Inflammatory macrophage treated with lipopolysaccharide for 1 hour (primary cell): ENCODE measurements around the gene SLC16A7.

Experiments used
- DNase-seq, 2 donors: peaks; one replicate each; pipeline ENCODE4 v3.0.0-alpha.2; 2020 to 2022

SLC16A7 gene

DNA sequence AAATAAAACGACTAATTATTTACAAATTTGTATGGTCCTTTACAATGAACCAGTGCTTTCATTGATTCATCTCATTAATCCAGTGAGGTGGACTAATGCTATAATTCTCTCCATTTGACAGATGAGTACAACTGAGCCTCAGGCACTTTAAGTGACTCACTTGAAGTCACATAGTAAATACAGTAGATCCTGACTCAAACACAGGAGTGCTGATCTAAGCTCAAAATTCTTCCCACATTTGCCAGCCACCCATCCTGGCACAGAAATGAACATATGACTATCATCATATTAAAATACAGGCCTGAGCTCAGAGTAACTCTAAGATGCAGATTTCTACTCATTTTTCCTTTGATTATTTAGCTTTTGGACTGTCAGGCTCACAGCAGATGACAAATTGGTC is 30.6 kb downstream of the SLC16A7 start:
- DNase-seq, result no peak

DNA sequence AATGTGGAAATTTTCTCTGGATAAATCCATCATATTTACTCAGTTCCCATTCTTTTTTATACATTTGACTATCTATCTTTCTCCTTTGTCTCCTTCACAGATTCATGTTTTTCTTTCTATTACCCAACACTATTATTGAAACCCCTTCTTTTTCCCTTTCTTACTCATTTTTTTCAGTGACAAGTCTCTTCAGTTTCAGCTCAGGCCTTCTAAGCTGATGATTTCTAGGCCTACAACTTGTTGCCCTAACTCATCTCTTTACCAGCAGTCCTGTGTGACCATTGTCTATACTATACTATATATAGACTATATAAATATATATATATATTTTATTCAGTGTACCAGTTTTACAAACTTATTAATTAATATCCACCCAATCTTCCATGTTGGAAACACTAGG is 31.8 kb downstream of the SLC16A7 start:
- DNase-seq, result no peak

DNA sequence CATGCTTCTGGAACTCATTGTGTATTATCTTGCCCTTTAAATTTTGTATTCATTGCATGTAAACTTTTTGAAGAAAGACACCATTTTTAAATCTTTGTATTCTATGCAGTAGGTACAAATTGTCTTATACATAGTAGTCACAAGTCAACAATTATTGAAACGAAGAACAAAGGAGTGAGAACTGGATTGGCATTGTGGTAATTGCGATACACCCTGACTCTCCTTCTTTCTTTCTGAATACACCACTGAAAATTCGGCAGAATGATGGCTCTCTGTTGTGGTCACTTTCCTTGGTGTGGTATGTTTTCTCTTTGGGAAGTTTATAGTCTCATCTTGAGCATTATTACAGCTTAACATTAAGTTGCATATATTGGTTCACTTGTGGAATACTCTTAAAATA is 34.1 kb downstream of the SLC16A7 start:
- DNase-seq, result no peak

DNA sequence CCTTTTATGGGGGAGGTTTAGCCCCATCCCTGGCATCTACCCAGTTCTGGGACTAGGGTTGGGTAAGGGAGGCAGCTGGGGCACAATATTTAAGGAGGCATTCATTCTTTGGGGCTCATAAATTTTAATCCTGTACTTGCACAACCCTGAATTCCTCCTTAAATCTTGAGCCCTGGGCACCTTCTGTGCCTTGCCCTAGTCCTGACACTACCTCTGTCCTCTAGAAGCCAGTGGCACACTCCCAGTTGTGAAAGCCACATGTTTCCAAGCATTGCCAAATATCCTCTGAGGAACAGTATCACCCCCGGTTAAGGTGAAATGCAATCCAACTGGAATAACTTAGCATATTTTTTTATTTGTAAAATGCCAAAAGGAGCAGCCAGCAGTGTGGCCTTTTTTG is 36.6 kb downstream of the SLC16A7 start:
- no peak for DNase-seq

DNA sequence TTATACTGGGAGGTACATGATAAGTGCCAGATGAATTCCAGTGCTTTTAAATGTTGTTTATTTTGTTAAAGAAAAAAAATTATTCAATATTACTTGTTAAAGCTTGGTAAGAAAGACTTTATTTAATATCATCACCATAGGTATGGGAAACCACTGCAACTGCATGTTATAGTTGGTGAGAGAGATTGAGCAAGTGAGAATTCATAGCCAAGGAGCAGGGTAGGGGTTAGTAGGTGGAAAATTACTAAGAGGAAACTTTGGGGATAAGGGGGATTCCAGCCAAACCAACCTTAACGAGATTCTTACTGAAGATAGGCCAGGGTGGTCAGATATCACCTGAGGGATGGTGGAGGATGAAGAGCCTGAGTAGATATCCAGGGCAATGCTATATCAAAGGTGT is 38.4 kb downstream of the SLC16A7 start:
- DNase-seq, result no peak

DNA sequence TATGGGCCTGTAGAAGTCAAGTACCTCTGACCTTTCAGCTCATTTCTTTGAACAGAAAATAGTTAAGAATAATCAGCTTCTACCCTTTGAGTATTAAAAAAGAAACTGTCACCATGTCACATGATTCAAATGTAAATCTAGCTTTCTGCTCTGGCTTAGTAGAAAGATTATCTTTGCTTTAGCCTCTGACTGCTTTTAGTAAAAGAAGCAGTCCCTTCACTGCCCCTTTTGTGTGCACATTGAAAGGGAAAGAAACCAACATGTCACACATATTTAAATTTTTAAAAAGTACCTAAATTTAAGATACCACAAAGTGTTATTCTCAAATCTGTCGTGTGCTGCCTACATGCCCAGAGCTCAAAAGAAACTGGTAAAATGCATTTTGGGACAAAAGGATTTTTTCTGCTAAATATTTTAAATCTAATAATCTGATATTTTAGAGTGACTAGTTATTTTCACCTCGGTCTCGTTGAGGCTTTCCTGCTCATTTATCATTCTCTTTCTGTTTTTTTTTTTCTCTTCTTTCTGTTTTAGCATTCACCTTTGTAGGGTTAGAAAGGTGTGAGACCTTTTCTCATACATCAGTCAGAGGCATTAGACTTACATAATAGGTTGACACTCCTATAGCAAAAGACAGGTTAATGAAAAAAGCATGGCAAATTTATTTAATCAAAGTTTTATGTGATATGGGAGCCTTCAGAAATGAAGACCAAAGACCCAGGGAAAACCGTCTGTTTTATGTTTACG is 41.3 kb downstream of the SLC16A7 start:
- DNase-seq, result no peak

DNA sequence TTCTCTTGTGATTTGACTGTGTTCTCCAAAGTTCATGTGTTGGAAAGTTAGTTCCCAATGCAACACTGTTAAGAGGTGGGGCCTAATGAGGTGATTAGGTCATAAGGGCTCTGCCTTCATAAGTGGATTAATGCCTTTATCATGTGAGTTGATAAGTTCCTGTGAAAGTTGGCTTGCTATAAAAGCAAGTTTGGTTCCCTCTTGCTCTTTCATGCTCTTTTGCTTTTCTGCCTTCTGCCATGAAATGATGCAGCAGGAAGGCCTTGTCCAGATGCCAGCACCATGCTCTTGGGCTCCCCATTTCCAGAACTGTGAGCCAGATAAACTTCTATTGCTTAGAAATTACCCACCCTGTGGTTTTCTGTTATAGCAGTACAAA is 41.9 kb downstream of the SLC16A7 start:
- DNase-seq, result no peak

DNA sequence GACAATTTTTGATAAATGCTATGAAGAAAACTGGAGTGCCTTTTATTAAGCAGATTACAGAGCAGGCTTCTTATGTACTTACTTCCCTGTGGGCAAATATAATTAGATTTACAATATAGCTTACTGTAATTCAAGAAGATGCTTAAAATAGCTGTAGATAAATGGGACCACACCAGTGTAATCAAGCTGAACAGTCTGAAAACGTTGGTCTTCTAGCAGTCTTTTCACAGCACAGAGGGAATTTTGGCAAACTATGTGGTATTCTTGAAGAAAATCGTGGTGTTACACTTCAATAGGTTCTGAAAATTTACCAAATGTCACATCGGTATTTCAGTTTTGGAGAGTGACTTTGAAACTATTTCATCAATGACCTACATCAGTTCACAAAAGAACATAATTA is 47.7 kb downstream of the SLC16A7 start:
- no peak for DNase-seq

DNA sequence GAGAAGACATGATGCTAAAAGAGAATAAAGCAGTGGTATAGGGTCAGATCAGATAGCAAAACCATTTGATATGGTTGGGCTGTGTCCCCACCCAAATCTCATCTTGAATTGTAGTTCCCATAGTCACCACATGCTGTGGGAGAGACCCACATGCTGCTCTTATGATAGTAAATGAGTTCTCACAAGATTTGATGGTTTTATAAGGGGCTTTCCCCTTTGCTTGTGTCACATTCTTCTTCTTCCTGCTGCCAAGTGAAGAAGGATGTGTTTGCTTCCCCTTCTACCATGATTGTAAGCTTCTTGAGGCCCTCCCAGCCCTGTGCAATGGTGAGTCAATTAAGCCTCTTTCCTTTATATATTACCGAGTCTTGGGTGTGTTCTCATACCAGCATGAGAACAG is 49.4 kb downstream of the SLC16A7 start:
- no peak for DNase-seq

DNA sequence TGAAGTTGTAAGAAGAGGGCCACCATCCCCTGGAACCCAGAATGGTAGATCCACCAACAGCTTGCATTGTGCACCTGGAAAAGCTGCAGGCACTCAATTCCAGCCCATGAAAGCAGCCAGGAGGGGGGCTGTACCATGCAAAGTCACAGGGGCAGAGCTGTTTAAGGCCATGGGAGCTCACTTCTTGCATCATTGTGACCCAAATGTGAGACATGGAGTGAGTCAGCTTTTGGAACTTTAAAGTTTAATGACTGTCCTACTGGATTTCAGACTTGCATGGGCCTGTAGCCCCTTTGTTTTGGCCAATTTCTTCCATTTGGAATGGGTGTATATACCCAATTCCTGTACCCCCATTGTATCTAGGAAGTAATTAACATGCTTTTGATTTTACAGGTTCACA is 50.8 kb downstream of the SLC16A7 start:
- no peak for DNase-seq

DNA sequence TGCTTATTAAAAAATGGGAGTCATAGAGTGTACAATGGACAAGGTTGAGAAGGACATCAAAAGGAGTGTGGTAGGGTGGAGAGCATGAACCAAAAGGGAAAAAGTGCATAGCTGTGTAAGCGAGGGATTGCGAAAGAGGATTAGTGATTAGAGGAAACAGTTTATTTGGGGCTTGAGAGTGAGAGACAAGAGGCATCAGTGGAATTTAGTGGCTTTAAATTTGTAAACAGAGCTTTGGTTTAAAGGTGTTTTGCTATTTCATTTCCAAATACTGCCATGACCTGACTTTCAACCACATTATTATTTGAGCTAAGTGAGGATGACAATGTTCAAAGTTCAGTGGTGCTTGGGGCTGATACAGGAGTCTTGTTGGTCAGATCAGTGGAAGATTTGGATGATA is 53.4 kb downstream of the SLC16A7 start:
- DNase-seq, result peak in 1 of 2 donors; percentile 13

DNA sequence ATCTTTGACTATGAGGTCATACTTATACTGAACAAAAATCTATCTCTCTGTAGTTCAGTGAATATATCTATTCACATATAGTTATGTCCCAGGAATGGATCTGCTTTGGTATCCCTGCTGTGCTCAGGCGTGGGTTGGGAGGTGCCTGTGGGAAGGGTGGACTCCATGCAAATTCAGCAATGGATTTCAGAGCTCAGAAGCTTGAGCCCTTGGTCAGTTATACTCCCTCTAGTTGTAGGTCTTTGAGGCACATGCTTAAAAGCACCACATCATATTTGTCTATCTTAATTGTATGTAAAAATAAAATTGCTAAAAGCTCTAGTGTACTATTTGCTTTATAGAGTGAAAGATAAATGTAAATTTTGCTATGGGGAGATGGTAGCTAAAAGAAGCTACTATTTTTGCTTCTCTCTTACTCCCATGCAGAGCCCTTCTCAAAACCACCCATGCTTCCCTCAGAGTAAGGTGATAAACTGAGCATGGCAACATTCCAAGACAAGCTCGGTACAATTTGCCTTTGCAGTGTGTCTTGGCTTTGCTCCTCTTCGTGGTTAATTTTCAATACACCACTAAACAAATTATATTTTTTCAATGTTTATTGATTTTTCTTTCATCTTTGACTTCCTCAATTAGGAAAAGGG is 54.9 kb downstream of the SLC16A7 start:
- no peak for DNase-seq

DNA sequence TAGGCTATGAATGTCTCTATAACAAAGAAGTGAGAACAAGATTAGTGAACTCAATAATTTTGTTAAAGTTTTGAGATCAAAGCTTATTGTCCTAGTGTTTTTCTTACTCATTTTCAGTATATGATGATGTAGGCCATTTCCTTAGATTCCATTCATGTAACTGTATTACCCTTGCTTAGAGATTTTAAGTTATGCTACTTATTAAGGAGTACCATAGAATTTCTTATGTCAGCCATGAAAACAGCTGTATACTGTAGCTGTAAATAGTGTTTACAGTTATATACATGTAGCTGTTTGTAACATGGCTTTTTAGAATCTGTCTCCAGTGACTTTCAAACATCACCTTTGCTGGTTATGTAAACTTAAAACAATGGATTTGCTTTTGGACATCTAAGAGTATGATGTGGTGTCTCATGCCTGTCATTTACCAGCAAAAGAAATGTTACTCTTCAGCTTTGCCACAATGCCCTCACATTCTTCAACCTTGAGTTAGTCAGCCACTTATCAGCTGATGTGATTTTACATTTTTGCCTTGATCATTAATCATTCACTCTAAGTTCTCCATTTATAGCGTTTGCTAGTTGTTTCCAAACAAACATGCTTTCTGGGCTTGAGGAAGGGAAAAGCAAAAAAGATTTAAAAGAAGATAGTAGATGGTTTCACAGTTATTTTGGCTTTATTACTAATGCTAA is 55.5 kb downstream of the SLC16A7 start:
- DNase-seq, result no peak

DNA sequence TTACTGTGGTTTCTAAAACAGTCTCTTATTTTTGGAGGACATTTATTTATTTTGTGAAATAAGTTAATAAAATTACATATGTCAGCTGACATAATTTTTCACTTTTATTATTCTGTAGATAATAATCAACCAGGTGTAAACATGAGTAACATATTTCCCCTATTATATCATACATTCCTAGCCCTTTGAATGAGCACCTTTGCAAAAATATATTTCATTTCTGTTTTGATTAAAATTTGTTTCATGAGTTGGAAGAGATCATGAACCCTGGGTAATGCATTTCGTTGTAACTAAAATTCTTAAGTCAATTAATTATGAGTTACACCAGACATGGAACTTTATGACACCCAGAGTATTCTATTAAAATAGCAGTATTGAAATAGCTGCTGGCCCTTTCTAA is 56.3 kb downstream of the SLC16A7 start:
- DNase-seq, result no peak

DNA sequence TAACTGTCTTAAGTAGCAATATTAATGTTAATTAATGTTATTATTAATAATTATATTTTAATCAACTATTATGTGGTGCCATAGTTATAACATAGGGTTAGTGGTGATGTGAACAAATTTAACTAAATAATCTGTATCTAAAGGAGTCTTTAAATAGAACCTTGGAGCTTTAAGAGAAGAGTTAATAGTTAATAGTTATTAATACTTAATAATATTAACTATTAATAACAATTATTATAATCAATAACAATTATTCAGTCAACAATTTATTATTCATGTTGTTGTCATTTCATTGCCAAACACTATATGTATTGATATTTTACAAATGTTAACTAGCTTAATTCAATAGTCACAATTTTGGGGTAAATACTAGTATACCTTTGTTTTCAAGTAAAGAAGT is 58.2 kb downstream of the SLC16A7 start:
- DNase-seq, result no peak

DNA sequence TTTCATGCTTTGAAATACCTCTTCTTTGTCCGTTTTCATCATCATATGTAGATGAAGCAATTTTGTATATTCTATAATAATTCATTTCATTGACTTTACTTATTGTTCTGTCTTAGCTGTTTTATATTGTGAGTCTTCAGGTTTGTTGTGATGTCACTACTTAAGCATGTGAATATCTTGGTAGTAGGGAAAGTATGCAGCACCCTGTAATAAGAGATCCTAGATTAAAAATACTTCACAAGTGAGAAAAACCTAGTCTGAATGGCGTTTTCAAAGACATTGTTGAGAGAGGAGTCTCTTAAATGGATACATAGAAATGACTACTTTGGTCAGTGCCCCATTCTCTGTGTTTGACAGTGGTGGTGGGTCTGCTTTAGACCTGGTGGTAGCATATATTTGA is 61.4 kb downstream of the SLC16A7 start:
- no peak for DNase-seq

DNA sequence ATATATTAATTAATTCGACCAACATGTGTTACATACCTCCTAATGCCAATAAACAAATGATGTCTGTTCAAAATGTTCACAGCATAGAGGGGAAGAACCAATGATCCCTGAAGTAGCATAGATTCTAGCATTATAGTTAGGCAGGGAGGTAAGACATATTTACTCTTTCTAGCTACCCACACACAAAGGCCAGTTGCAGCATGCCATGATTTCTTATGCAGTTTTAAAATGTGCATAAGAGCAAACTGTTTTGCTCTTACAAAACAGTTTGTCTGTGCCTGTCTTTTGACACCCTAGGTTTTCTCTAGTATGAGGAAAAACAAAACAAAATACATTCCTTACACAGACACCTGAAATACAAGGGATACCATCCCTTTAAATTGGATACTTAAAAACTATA is 61.9 kb downstream of the SLC16A7 start:
- no peak for DNase-seq

DNA sequence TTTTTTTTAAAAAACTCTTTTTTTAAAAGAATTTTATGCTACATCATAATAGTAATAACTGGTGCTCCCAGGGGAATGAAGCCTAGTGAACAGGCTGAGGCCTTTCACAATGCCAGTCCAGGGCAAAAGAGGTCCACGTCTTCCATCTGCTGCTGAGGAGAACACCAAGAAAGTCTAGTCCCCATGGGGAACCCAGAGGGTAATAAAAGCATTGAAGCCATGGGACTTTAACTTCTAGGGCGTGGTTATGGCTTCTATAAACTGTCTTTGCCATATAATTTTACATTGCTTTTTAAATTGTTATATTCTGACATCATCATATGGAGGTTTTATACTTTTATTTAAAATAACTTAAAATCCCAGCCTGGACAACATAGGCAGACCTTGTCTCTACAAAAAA is 64.3 kb downstream of the SLC16A7 start:
- DNase-seq, result no peak

DNA sequence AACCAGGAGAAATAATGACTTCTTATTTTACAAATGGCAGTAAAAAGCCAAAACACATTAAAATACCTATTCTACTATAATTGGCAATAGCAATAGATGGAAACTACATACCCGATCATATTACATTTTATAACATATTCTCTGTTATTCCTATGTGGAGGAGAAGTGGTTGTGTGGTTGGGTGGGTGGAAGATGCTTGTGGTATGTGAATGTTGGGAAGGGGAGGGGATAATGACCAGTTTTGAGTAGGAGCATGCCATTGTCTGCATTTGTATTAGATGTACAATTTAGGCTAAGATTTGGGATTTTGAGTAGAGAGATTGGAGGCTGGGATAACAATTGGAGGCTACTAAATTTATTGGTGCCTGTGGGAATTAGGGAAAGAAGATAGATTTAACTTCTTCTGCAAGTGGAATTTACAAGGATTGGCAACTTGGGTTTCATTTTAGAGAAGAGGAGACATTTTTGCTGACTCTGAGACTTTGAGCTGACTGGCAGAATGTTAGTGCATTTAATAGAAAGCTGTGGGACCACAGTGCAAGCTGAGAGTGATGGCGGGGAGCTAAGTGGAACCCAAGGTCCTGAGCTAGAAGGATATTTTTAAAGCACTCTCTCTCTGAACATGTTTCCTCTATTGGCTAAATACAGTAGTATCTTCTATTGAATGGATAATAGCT is 65.2 kb downstream of the SLC16A7 start:
- DNase-seq, result no peak

DNA sequence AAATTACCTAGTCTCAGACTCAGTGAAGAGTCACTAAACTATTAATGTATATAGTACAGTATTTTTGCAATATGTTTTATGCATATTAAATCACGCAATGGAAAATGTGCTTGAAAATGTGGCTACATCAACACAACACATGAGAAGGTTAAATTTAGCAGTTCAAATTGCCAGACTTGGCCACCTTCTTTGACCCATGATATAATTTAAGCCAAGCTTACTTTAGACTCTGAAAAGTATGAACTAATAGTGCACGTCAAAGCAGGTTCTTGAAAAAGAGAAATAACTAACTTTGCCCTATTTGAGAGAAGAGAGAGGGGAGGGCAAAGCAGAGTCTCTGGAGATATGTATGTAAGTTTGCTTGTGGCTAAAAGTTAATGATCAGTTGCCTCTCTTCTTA is 68.7 kb downstream of the SLC16A7 start:
- no peak for DNase-seq

DNA sequence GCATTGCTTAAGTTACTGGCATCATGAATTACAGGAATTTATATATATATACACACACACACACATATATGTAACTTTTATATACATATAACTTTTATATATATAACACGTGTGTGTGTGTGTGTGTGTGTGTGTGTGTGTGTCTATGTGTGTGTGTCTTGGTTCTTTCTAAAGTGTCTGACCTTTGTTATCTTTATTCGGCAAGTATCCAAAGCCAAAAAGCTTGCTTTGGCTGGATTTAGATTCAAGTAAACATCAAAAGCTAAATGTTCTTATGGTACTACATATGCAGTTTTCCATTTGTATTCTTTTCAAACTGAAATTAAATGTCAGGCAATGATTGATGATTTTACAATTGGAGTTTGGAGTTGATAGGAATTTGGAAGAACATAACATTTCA is 69.9 kb downstream of the SLC16A7 start:
- no peak for DNase-seq

DNA sequence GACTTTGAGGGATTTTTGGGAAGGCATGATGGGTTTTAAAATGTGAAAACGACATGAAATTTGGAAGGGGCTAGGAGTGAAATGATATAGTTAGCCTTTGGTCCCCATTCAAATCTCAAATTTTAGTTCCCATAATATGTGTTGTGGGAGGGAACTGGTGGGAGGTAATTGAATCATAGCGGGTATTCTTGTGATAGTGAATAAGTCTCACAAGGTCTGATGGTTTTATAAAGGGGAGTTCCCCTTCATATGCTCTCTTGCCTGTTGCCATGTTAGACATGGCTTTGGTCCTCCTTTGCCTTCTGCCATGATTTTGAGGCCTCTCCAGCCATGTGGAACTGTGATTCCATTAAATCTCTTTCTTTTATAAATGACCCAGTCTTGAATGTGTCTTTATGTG is 72.8 kb downstream of the SLC16A7 start:
- DNase-seq, result peak; percentile 35 to 55

DNA sequence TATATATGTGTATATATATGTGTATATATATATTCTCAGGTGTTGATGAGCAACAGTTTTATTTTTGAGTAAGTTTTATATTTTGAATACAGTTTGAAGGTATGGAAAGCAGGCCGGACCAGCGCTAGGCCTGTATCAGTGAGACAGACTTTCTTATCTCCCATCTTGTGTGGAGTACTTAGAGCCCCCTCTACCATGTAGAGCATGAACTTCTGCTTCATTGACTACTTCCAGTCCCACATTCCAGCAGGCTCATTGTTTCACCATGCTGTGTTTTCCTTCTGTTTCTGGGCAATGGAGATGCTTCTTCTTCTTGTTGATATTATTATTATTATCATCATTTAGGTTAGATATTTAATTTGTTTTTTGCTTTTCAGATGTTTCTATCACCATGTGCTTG is 76.4 kb downstream of the SLC16A7 start:
- no peak for DNase-seq

DNA sequence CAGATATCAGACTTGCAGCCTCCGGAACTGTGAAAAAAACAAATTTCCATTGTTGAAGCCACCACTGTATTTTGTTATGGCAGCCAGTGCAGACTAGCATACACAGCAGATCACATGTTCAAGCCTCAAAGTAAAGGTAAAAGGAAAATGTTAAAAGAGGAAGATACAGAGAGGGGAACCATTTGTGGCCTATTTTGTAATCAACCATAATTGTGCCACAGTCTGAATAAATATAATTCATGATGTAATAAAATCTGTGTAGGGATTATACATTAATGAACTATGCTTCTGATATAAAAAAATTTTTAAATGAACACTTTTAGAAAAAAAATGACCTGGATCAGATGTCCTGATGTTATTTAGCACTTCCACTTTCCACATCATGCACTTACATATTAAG is 79.6 kb downstream of the SLC16A7 start:
- DNase-seq, result peak; percentile 9 to 22
